H9 (cell line): Measurements from ENCODE around the gene XPO1. TPM values are rescaled to one million over a fixed set of nuclear protein-coding genes. Genes with fewer than 3 reads are reported as not detected.

Experiments used
- DNase-seq: peaks from one replicate; pipeline ENCODE4 v3.0.0-alpha.2; 2017
- H2AFZ ChIP-seq: one replicate; pipeline ENCODE4 v1.6.1; 2013; ENCODE audit warnings: mild to moderate bottlenecking, low read length, control low read depth, moderate library complexity
- H2AK5ac ChIP-seq: 2 replicates; pipeline ENCODE4 v1.6.1; 2013; ENCODE audit warnings: low read length, control low read depth, mixed read lengths; ENCODE audit not compliant: insufficient read length
- H2BK120ac ChIP-seq: one replicate; pipeline ENCODE4 v1.6.1; 2013; ENCODE audit warnings: low read depth, mild to moderate bottlenecking, low read length, control low read depth, inconsistent platforms; ENCODE audit not compliant: poor library complexity, severe bottlenecking
- H2BK12ac ChIP-seq: 2 replicates; pipeline ENCODE4 v1.6.1; 2013; ENCODE audit warnings: low read length, control low read depth, mixed read lengths, low read depth; ENCODE audit not compliant: insufficient read length
- H2BK15ac ChIP-seq: 2 replicates; pipeline ENCODE4 v1.6.1; 2013; ENCODE audit warnings: low read depth, low read length, control low read depth
- H2BK20ac ChIP-seq: one replicate; pipeline ENCODE4 v1.6.1; 2013; ENCODE audit warnings: low read depth, mild to moderate bottlenecking, low read length, control low read depth, inconsistent platforms; ENCODE audit not compliant: poor library complexity, severe bottlenecking
- H2BK5ac ChIP-seq: 2 replicates; pipeline ENCODE4 v1.6.1; 2013; ENCODE audit warnings: low read length, control low read depth, mixed read lengths; ENCODE audit not compliant: insufficient read length
- H3K14ac ChIP-seq: 2 replicates; pipeline ENCODE4 v1.6.1; 2013; ENCODE audit warnings: low read length, control low read depth; ENCODE audit not compliant: insufficient read depth
- H3K18ac ChIP-seq: 2 replicates; pipeline ENCODE4 v1.6.1; 2013; ENCODE audit warnings: low read depth, mild to moderate bottlenecking, mixed read lengths, low read length, control low read depth; ENCODE audit not compliant: insufficient read length
- H3K23ac ChIP-seq: 2 replicates; pipeline ENCODE4 v1.6.1; 2013; ENCODE audit warnings: low read length, control low read depth, mixed read lengths, low read depth; ENCODE audit not compliant: insufficient read length
- H3K23me2 ChIP-seq: 2 replicates; pipeline ENCODE4 v1.6.1; 2013; ENCODE audit warnings: low read depth, mild to moderate bottlenecking, mixed read lengths, low read length, control low read depth; ENCODE audit not compliant: insufficient read length, poor library complexity, severe bottlenecking
- H3K27ac ChIP-seq: 2 replicates; pipeline ENCODE4 v1.5.1; 2013; ENCODE audit warnings: low read length, control low read depth, mixed read lengths, low read depth; ENCODE audit not compliant: insufficient read length
- H3K27me3 ChIP-seq: 2 replicates; pipeline ENCODE4 v1.6.1; 2013; ENCODE audit warnings: low read length, control low read depth, inconsistent platforms; ENCODE audit not compliant: insufficient read depth
- H3K4ac ChIP-seq: 2 replicates; pipeline ENCODE4 v1.6.1; 2013; ENCODE audit warnings: low read depth, mild to moderate bottlenecking, control low read depth, inconsistent platforms, low read length, moderate library complexity
- H3K4me1 ChIP-seq: 2 replicates; pipeline ENCODE4 v1.6.1; 2013; ENCODE audit warnings: low read length, control low read depth, inconsistent platforms; ENCODE audit not compliant: insufficient read depth
- H3K4me2 ChIP-seq: 2 replicates; pipeline ENCODE4 v1.6.1; 2013; ENCODE audit warnings: low read length, control low read depth, mixed read lengths; ENCODE audit not compliant: insufficient read length, insufficient read depth
- H3K56ac ChIP-seq: 2 replicates; pipeline ENCODE4 v1.6.1; 2013; ENCODE audit warnings: low read depth, mild to moderate bottlenecking, mixed read lengths, low read length, control low read depth; ENCODE audit not compliant: insufficient read length
- H3K79me1 ChIP-seq: 2 replicates; pipeline ENCODE4 v1.6.1; 2013; ENCODE audit warnings: low read depth, mild to moderate bottlenecking, moderate library complexity, low read length, control low read depth, inconsistent platforms; ENCODE audit not compliant: insufficient read depth, poor library complexity, severe bottlenecking
- H3K79me2 ChIP-seq: 2 replicates; pipeline ENCODE4 v1.6.1; 2013; ENCODE audit warnings: low read length, control low read depth, inconsistent platforms; ENCODE audit not compliant: insufficient read depth
- H3K9ac ChIP-seq: 2 replicates; pipeline ENCODE4 v1.6.1; 2013; ENCODE audit warnings: low read length, control low read depth, mixed read lengths; ENCODE audit not compliant: insufficient read length; ENCODE audit errors: extremely low read depth
- H3K9me3 ChIP-seq: one replicate; pipeline ENCODE4 v1.6.1; 2013; ENCODE audit warnings: low read depth, low read length, inconsistent platforms; ENCODE audit not compliant: control insufficient read depth
- H3T11ph ChIP-seq: one replicate; pipeline ENCODE4 v1.6.1; 2013; ENCODE audit warnings: mild to moderate bottlenecking, low read length, control low read depth, inconsistent platforms
- H4K20me1 ChIP-seq: one replicate; pipeline ENCODE4 v1.6.1; 2013; ENCODE audit not compliant: control insufficient read depth, insufficient read length, insufficient read depth
- H4K5ac ChIP-seq: 2 replicates; pipeline ENCODE4 v1.6.1; 2013; ENCODE audit warnings: low read depth, mild to moderate bottlenecking, mixed read lengths, low read length, control low read depth; ENCODE audit not compliant: insufficient read length
- H4K8ac ChIP-seq: replicated peaks from 2 replicates; pipeline ENCODE4 v1.6.1; 2013; ENCODE audit warnings: low read length, control low read depth, mixed read lengths, low read depth; ENCODE audit not compliant: insufficient read length
- H4K91ac ChIP-seq: 2 replicates; pipeline ENCODE4 v1.6.1; 2013; ENCODE audit warnings: low read depth, mild to moderate bottlenecking, moderate library complexity, mixed read lengths, low read length, control low read depth; ENCODE audit not compliant: insufficient read length
- H3K27ac Mint-ChIP-seq, 3 experiments: 2 replicates in 2 of 3; 3 replicates in 1 of 3; pipeline ENCODE4 v1.8.0; 2020 to 2021; ENCODE audit warnings: mixed read lengths in 3 of 3, mild to moderate bottlenecking in 1 of 3, moderate library complexity in 1 of 3
- H3K27me3 Mint-ChIP-seq: 2 replicates; pipeline ENCODE4 v1.8.0; 2021; ENCODE audit warnings: low read depth, mild to moderate bottlenecking, moderate library complexity, mixed read lengths
- H3K36me3 Mint-ChIP-seq, 3 experiments: 2 replicates in 2 of 3; 3 replicates in 1 of 3; pipeline ENCODE4 v1.8.0; 2020 to 2021; ENCODE audit warnings: low read depth in 3 of 3, mixed read lengths in 3 of 3; ENCODE audit not compliant: insufficient read depth in 1 of 3
- H3K4me1 Mint-ChIP-seq, 2 experiments: 2 replicates each; pipeline ENCODE4 v1.8.0; 2020; ENCODE audit warnings: mixed read lengths in 2 of 2
- H3K4me3 Mint-ChIP-seq, 2 experiments: 2 replicates in 1 of 2; 3 replicates in 1 of 2; pipeline ENCODE4 v1.8.0; 2020 to 2021; ENCODE audit warnings: mild to moderate bottlenecking in 2 of 2, mixed read lengths in 2 of 2, moderate library complexity in 1 of 2
- H3K9me3 Mint-ChIP-seq, 2 experiments: 2 replicates in 1 of 2; 3 replicates in 1 of 2; pipeline ENCODE4 v1.8.0; 2020; ENCODE audit warnings: mild to moderate bottlenecking in 2 of 2, mixed read lengths in 2 of 2, moderate library complexity in 1 of 2
- WGBS: extraction: QIAGEN DNeasy Blood & Tissue Kit; methylation state at CpG from one replicate; pipeline ENCODE4 v1.1.7; 2013; ENCODE audit warnings: missing lambda C conversion rate, low lambda C conversion rate, mixed read lengths; ENCODE audit not compliant: insufficient read length; ENCODE audit errors: extremely low coverage; 5-methylcytosine and 5-hydroxymethylcytosine counted together
- total RNA-seq: library from RNA; stranded (reverse); gene quantifications from 2 replicates; pipeline ENCODE4 v1.2.1, GENCODE V29; 2021
- TF ChIP-seq, protein P1 (sequence below): fragments of 200-600 bp; sonication (generic); conservative IDR thresholded peaks from 3 replicates; pipeline ENCODE4 v1.8.0; 2021; ENCODE audit warnings: antibody characterized with exemption, mild to moderate bottlenecking

The XPO1 gene
- total RNA-seq, 1 experiment from 2014 or later, result 320 TPM

DNA sequence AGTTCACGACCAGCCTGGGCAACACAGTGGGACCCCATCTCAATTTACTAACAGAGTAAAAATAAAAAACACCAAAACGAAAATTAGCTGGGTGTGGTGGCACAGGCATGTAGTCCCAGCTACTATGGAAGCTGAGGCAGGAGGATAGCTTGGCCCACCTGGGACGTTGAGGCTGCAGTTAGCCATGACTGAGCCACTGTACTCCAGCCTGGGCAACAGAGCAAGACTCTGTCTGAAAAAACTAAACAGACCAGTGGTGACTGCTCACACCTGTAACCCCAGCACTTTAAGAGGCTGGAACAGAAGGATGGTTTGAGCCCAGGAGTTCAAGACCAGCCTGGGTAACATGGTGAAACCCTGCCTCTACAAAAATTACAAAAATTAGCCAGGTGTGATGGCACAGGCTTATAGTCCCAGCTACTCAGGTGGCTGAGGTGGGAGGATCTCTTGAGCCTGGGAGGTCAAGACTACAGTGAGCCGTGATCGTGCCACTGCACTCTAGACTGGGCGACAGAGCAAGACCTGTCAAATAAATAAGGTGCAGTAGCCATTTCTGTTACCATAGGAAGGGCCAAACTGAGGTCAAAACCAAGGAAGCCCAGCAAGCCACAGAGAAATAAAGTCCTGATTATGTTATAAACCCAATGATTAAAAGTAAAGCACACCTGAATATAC is 81.3 kb downstream of the XPO1 start:
- no peaks in the 10 kb centered on the region for H3K27me3 Mint-ChIP-seq
- peaks cover 5 to 8% (median 7%) of the 10 kb centered on the region in 3 experiments; a peak in 5 of 7 replicates for H3K36me3 Mint-ChIP-seq
- Histone ChIP-seq H3K79me1 (peaks cover 6% of the 10 kb centered on the region), H2BK12ac (no peak overlapping the region), H3K27ac (no peak overlapping the region), H3K4me2 (no peak overlapping the region), H3K9me3 (no peaks in the 10 kb centered on the region), H3K18ac (no peak overlapping the region), H3K4ac (no peak overlapping the region), H3K9ac (no peak overlapping the region), H3K4me1 (no peaks in the 10 kb centered on the region; the same call in 1 of the 2 replicates), H4K8ac (no peak overlapping the region), H2BK15ac (no peak overlapping the region), H4K5ac (no peak overlapping the region), H2BK20ac (no peak overlapping the region), H2AFZ (no peak overlapping the region), H3K56ac (no peak overlapping the region), H4K91ac (no peak overlapping the region), H2BK5ac (no peak overlapping the region), H2BK120ac (no peak overlapping the region), H3K23ac (no peak overlapping the region), H3K27me3 (no peaks in the 10 kb centered on the region), H3K23me2 (no peaks in the 10 kb centered on the region), H2AK5ac (no peak overlapping the region), H3T11ph (no peak overlapping the region), H4K20me1 (no peaks in the 10 kb centered on the region), H3K14ac (no peak overlapping the region), H3K79me2 (peaks cover 64% of the 10 kb centered on the region; the same call in 1 of the 2 replicates)
- H3K9me3 Mint-ChIP-seq, result no peaks in the 10 kb centered on the region; a peak in 1 of 5 replicates
- DNase-seq, result no peak
- no peak overlapping the region for H3K4me3 Mint-ChIP-seq
- TF ChIP-seq, protein P1, sequence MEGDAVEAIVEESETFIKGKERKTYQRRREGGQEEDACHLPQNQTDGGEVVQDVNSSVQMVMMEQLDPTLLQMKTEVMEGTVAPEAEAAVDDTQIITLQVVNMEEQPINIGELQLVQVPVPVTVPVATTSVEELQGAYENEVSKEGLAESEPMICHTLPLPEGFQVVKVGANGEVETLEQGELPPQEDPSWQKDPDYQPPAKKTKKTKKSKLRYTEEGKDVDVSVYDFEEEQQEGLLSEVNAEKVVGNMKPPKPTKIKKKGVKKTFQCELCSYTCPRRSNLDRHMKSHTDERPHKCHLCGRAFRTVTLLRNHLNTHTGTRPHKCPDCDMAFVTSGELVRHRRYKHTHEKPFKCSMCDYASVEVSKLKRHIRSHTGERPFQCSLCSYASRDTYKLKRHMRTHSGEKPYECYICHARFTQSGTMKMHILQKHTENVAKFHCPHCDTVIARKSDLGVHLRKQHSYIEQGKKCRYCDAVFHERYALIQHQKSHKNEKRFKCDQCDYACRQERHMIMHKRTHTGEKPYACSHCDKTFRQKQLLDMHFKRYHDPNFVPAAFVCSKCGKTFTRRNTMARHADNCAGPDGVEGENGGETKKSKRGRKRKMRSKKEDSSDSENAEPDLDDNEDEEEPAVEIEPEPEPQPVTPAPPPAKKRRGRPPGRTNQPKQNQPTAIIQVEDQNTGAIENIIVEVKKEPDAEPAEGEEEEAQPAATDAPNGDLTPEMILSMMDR, result no peak
- WGBS, result no CpG with 5 or more reads among the region's 6 CpGs
- H3K27ac Mint-ChIP-seq, result peak overlapping the region in 1 of 3 experiments; percentile 61; a peak in 2 of 7 replicates
- peaks cover 4 to 9% of the 10 kb centered on the region in 2 experiments; a peak in 2 of 4 replicates for H3K4me1 Mint-ChIP-seq
